Renal cortical epithelial cell (primary cell): ENCODE measurements around the gene DRICH1. TPM values are rescaled to one million over a fixed set of nuclear protein-coding genes. Genes with fewer than 3 reads are reported as not detected.
A peak's percentile ranks its signal among the peaks of the same experiment; 100 is the strongest.
"Not testable (repeated sequence)": the region's sequence is repeated elsewhere in the genome, so short reads cannot be mapped to it uniquely, and the experiment has no call there.

Experiments used
- DNase-seq: peaks from one replicate; pipeline ENCODE4 v3.0.0-alpha.2; 2011; ENCODE audit warnings: low read depth
- total RNA-seq: library from RNA; depleted of rRNA; stranded (reverse); fragments of >200 nt; gene quantifications from 2 replicates; pipeline ENCODE4 v1.2.3, GENCODE V29; 2014

The DRICH1 gene
- total RNA-seq, 1 donor from 2014 or later = 0.35 TPM

- DNase-seq = no peak
Measured at GRCh38 chr22:23598805-23599518, 33.2 kb downstream of the DRICH1 start.

GRCh38 chr22:23597576-23598268, 34.4 kb downstream of the DRICH1 start:
- not testable (repeated sequence) for DNase-seq

- not testable (repeated sequence) for DNase-seq
Measured at GRCh38 chr22:23595904-23596303, 36.2 kb downstream of the DRICH1 start.

GRCh38 chr22:23591846-23592245, 40.3 kb downstream of the DRICH1 start:
- DNase-seq = no peak

DNA sequence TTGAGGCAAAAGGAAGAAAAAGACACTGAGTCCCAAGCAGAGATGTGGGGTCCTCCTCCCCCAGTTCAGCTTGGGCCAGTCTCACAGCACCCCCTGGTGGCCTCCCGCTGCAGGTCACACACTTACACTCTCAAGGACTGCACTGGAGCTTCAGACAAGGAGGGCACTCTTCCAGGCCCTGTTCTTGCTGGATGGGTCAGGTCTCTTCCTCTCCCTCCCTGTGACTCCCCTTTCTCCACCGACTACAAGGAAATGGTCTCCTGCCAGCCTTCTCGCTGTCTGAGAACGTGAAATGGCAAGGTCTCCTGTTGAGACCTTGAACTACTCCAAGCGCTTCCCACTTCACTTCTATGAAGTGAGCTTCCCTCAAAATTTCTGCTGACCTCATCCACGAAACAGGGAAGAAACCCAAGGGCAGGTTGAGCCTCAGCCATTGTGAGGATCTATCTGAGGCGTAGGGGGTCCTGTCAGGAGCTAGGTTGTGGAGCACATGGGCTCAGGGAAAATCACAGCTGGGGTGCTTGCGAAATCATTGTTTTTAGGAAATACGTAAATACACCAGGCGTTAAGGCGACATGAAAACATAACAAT, 40.8 kb downstream of the DRICH1 start:
- peak; percentile 22 for DNase-seq

DNA sequence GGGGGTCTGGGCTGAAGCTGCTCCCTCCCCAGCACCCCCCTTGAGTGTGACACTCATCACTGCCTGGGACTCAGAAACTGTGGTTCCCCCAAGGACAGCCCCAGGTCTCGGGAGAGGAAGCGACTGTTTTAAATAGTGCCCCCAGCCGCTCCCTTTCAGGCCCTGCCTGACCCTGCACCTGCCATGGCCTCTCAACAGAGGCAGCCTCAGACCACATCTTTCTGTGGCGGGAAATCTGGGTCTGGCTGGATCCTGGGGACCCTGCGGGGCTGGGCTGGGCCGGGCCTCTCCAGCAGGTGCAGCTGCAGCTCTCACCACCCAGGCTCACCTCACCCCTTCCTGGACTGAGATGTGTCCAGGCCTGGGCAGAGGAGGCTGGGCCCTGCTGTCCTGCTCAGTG, 48.3 kb downstream of the DRICH1 start:
- no peak for DNase-seq

DNA sequence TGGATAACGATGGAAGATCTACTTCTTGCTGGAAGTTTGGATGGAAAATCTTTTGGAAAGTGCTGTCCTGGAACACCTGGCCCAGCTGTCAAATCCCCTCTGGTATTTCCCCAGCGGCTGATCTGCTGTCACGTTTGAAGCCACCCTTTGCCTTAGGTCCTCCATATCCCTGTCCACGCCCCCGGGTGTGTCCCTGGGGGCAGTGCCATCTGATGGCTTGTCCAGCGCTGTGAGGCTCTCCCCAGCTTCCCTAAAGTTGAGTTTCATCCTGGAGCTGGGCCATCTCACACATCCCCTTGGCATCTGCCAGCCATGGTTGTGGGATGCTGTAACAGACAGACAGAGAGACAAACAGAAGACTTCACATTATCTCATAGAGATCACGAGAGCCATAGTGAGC, 49.0 kb downstream of the DRICH1 start:
- no peak for DNase-seq

GRCh38 chr22:23581260-23581650, 50.9 kb downstream of the DRICH1 start:
- no peak for DNase-seq

DNA sequence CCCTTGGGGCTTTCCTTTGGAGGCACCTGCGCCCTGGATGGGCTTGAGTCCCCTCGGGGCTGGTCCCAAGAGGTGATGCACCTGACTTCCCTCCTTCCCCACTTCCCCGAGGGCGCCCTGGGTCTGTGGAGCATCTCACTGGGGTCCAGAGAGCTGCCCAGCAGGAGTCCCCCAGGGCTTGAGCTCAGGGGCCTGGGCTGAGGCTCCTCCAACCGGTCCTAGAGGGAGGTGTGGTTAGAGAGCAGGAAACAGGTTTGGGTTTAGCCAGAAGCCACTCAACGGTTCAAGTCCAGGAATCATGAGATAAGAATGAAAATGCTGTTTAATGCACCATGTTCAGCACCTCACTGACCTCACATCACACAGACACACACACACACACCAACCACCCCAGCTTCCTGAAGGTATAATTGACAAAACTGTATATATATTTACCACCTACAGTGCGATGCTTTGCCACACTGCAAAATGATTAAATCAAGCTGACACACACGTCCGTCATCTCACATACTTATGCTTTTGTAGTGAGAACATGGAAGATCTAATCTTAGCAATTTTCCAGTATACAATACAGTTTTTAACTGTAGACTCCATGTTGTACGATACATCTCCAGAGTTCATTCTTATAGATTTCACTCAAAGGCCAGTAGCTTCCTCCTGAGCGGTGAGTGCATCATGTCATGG, 51.4 kb downstream of the DRICH1 start:
- DNase-seq = no peak

DNA sequence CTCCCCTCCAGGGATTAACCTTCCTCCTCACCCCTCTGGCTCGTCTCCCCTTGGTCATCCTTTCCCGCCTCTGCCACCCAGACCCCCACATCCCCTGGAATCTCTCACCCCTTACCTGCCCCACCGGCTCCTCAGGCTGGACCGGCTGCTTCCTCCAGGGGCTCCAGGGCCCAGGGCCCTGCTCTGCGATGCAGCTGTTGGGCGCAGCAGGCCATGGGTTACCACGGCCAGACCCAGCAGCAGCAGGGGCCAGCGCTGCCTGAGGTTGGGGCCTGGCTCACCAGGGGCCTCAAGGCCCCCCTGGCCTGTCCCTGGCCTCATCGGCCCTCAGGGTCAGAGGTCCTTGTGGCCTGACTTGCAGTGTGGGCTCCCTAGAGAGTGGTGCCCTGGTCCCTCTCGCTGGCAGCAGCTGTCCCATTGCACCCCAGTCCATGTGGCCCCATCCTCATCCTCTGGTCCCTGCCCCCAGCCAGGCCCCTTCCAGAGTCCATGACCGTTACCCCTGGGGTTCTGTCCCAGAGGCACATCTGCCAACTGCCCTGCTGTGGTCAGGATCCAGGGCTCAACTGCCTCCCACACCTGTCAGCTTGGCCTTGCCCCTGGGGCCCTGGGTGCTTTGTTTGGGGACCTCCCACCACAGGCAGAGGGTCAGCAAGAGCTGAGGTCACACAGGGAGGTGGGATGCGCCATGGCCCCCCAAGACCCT, 52.1 kb downstream of the DRICH1 start, which contains the start of gene IGLL1:
Gene IGLL1, minus strand, starts transcription at position 421 of the 706 bp plus-strand sequence. Its CDS starts 100 bp downstream, at position 321.
- no peak for DNase-seq

- no peak for DNase-seq
Measured at GRCh38 chr22:23579280-23579679, 52.8 kb downstream of the DRICH1 start.

DNA sequence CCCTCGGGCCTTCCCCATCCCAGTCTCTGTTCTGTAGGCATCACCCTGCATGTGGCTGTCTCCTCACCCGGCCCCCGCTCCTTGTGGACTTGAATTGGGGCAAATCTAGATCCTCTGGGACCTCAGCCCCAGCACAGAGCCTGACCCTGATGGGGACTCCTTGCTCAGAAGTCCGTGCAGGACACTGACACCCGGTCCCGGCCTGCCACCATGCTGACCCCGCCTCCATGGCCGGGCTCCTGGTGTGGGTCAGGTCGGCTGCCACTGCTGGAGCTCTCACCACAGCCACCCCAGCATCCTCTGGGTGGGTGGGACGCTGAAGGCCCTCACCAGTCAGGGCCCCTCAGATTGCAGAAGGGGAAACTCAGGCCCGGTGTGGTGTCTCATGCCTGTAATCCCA, 53.8 kb downstream of the DRICH1 start:
- DNase-seq = no peak

GRCh38 chr22:23576681-23577080, 55.4 kb downstream of the DRICH1 start:
- no peak for DNase-seq

GRCh38 chr22:23575601-23576000, 56.5 kb downstream of the DRICH1 start:
- DNase-seq = no peak

DNA sequence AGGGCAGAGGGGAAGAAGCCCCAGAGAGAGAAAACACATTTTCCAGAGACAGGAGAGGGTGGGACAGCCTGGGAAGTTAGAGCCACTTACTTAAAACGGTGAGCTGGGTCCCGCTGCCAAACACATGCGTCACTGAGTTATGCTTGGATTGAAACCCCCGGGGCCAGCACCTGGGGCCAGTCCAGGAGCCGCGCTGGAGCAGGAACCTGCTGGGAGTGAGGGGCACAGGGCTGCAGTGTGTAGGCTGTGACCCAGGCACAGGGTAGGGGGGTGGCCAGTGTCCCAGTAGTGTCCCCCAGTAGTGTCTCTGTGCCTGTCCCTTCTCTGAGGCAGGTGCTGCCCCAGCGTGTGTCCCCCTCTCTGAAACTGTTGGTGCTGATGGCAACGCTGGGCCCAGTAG, 57.2 kb downstream of the DRICH1 start:
- no peak for DNase-seq

GRCh38 chr22:23574371-23574811, 57.7 kb downstream of the DRICH1 start:
- DNase-seq = no peak

GRCh38 chr22:23573701-23574235, 58.4 kb downstream of the DRICH1 start:
- not testable (repeated sequence) for DNase-seq

GRCh38 chr22:23573106-23573505, 59.0 kb downstream of the DRICH1 start:
- not testable (repeated sequence) for DNase-seq

DNA sequence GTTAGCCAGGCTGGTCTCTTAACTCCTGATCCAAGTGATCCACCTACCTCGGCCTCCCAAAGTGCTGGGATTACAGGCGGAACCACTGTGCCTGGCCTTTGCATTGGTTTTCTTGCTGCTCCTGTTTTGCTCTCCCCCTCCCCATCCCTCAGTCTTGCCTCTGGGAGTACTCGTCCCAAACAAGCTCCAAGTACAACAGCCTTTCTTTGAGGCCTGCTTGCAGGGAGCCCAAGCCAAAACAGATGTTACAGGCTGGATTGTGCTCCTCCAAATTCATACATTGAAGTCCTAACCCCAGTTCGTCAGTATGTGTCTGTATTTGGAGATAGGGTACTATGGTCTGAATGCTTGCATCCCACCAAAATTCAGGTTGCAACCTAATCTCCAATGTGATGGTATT, 60.6 kb downstream of the DRICH1 start:
- DNase-seq = no peak

- no peak for DNase-seq
Measured at GRCh38 chr22:23570681-23571080, 61.4 kb downstream of the DRICH1 start.

DNA sequence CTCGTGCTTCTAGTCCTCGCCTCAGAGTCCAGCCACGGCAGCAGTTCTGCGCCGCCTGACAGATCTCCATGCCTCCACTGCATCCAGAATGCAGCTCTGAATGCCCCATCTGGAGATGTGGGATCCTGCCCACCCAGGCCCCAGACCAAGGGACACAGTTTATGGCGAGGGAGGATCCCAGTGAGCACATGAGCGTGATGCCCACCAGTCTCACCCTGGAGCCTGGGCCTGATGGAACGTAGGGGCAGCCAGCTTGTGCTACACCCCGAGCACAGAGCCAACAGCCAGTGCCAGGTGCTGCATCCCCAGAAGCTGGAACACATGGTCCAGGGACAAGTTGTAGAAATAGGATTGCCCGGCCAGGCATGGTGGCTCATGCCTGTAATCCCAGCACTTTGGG, 62.4 kb downstream of the DRICH1 start:
- DNase-seq = no peak
